ENCODE measurements around the gene ZNF311.
A peak's percentile ranks its signal among the peaks of the same experiment; 100 is the strongest.

The ZNF311 gene

GRCh38 chr6:29005183-29005885, at the start of gene ZNF311:
Gene ZNF311 (minus strand): TSS chr6:29005315. CDS start chr6:29003954, 1,361 bp downstream.
- peak in 27 of 42 donors; percentile 19 to 67 (median 39) for DNase-seq

GRCh38 chr6:29051680-29052079, 46.6 kb upstream of the ZNF311 start:
- intact Hi-C loops (cut with DNase I) = no loop called here
- DNase-seq = no peak

More at GRCh38 chr6:29005183-29005885, at the start of gene ZNF311:
- intact Hi-C loops (cut with DNase I) = no loop called here

DNA sequence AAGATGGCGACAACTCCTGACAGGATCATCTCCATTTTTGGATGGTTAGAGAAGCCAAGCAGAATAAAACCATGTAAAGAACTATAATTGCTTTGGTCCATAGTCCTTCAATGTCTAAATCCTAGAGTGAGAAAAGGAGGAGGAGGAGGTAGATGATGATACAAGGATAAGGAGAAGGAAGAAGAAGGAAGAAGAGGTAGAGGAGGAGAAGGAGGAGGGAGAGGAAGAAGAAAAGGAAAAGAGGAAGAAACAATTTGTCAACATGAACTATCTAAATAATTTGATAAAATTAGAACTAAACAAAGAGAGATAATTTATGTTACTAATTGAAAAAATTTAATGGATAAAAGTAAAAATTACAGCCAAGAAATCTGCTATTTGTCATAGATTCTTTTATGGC, 40.0 kb upstream of the ZNF311 start, which contains the start of gene OR2W1:
Gene OR2W1, minus strand, starts transcription at position 101 of the 400 bp plus-strand sequence. Its CDS starts 0 bp downstream, at position 101.
- intact Hi-C loops (cut with DNase I) = no loop called here
- DNase-seq = no peak

GRCh38 chr6:29035951-29036350, 30.8 kb upstream of the ZNF311 start:
- no peak for DNase-seq
- intact Hi-C loops (cut with DNase I) = no loop called here

- intact Hi-C loops (cut with DNase I) = no loop called here
- DNase-seq = no peak
Measured at GRCh38 chr6:29028821-29029220, 23.7 kb upstream of the ZNF311 start.

GRCh38 chr6:29025927-29026585, 20.9 kb upstream of the ZNF311 start:
- intact Hi-C loops (cut with DNase I) = no loop called here
- DNase-seq = no peak

GRCh38 chr6:29021434-29021833, 16.3 kb upstream of the ZNF311 start:
- intact Hi-C loops (cut with DNase I) = no loop called here
- DNase-seq = no peak

- no peak for DNase-seq
- intact Hi-C loops (cut with DNase I) = loop anchor here (5.0 to 10.0 kb wide), 3 partner anchors 155 to 332 kb away; no protein-coding TSS in a partner anchor
Measured at GRCh38 chr6:29019629-29020028, 14.5 kb upstream of the ZNF311 start.

DNA sequence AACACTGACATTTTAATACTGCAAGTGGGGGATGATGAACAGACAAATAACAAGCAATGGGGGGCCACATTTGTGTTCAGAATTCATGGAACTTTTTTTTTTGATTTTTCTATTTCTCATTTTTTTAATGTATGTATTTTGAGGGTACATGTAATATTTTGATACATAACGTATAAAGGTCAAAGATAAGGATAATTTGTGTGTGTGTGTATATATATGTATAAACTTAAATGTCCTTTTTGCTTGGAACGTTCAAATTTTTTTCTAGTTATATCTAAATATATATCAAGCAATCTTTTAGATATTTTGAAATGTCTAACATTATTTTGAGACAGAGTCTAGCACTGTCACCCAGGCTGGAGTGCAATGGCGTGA, 12.3 kb upstream of the ZNF311 start:
- DNase-seq = no peak
- intact Hi-C loops (cut with DNase I) = loop anchor here (5.0 to 10.0 kb wide), 3 partner anchors 153 to 330 kb away; no protein-coding TSS in a partner anchor

GRCh38 chr6:29016559-29017427, 11.7 kb upstream of the ZNF311 start:
- intact Hi-C loops (cut with DNase I) = loop anchor here (5.0 to 10.0 kb wide), 3 partner anchors 152 to 329 kb away; no protein-coding TSS in a partner anchor

DNA sequence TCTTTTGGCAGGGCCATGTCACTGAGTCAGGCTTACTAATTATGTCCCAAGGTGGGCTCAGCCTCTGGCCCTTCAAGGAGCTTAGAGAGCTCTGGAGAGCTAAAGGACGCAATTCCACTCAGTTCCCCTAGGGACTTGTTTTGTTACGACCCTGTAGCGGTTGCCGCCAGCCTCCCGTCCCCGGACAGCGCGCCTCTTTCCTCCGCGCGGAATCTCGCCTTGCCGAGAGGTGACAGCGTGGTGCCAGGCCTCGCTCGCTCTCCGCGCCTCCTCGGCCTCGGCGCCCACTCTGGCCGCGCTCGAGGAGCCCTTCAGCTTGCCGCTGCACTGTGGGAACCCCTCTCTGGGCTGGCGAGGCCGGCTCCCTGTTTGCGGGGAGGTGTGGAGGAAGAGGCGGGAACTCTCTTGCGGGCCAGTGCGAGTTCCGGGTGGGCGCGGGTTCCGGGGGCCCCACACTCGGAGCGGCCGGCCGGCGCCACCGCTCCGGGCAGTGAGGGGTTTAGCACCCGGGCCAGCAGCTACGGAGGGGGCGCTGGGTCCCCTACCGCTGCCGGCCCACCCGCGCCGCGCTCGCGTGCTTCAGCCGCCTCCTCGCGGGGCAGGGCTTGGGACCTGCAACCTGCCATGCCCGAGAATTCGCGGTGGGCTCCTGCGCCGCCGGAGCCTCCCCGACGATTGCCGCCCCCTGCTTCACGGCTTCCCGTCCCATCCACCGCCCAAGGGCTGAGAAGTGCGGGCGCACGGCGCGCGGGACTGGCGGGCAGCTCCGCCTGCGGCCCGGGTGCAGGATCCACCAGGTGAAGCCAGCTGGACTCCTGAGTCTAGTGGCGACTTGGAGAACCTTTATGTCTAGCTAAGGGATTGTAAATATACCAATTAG, 9.9 kb upstream of the ZNF311 start:
- intact Hi-C loops (cut with DNase I) = loop anchor here (5.0 to 10.0 kb wide), 3 partner anchors 150 to 328 kb away; no protein-coding TSS in a partner anchor

More at GRCh38 chr6:29016559-29017427, 11.7 kb upstream of the ZNF311 start:
- DNase-seq = peak; percentile 40 to 93 (median 82)

DNA sequence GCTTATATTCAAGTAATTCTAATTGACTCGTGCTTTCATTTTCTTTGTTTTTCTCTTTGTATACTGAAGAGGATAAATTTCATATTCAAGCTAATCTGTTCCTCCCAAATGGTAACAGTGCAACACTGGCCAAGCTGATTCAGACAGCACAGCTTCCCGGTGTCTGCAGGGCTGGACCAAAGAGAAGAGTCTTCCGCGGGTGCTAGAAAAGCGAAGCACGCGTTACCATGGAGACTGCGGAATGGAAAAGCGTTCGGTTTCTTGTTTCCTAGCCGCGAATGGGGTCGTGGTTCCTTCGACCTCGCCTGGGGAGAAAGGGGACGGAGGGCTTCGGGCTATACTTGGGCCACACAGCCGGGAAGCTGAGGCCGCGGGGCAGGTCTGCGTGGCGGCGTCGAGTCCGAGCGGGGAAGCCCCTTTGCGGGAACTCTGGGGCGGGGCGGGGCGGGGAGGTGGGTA, 6.2 kb upstream of the ZNF311 start:
- intact Hi-C loops (cut with DNase I) = loop anchor here (10.0 kb wide), 1 partner anchor 147 kb away; no protein-coding TSS in a partner anchor

More for the DNA sequence above, 9.9 kb upstream of the ZNF311 start:
- DNase-seq = no peak

DNA sequence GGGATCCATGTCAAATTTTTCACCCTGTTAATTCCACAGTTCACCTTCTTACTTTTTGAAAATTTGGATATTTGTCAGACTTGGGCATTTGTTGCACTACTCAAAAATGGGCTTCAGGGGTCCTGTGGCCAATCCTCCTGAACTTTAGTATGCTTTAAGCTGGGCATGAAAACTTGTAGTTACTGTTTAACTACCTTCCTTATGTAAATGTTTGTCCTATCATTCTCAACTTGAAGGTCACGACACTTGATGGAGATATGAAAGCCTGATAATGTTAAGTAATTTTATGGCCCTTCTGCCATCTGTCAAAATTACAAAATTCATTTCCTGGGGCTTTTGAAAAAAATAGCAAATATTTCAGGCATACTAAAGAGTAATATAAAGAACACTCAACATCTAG, 4.2 kb upstream of the ZNF311 start:
- DNase-seq = no peak
- intact Hi-C loops (cut with DNase I) = no loop called here

More for the DNA sequence above, 6.2 kb upstream of the ZNF311 start:
- DNase-seq = peak in 40 of 42 donors; percentile 13 to 75 (median 44)

DNA sequence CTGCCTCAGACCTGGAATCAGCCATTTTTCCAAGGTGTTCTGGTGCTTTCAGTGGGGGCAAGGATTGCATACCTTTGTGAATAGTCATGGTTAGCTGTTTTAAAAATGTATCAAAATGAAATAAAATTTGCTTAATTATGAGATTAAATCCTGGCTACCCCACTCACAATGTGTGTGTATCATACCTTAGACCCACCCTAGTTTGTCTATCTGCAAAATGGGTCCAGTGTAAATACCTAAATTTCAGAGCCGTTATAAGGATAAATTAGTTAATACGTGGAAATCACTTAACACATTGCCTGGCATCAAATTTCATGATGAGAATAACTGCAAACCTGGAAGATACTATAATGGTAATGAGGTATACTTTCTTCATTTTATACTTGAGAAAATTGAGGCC, 3.0 kb upstream of the ZNF311 start:
- DNase-seq = no peak
- intact Hi-C loops (cut with DNase I) = no loop called here

DNA sequence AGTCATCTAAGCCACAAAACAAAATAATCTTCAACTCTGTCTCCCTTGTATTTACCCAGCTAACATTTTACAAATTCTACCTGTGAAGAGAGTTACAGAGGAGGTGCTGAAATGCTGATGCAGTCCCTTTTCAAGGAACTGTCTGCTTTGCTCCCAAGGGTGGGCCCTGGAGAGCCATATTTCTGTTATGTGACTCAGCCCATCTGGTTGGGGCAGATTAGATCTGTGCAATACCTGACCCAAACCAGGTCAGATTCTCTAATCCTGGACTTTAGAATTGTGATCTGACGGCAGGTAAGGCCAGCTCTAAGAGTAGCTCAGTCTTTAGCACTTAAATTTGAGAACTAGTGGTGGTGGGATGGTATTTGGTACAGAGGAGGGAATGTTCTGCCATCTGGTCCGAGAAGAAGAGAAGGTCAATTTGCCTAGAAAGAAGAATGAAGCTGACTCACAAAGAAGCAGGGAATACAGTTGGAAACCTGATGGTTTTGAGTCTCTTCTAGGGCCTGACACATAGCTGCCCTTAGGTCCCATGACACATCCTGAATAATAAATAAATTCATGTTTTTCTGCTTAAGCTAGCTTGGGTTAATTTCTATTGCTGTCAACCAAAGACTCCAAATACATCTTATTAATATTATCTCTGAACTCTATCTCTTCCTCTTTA, 8.1 kb downstream of the ZNF311 start:
- DNase-seq = no peak
- intact Hi-C loops (cut with DNase I) = no loop called here

DNA sequence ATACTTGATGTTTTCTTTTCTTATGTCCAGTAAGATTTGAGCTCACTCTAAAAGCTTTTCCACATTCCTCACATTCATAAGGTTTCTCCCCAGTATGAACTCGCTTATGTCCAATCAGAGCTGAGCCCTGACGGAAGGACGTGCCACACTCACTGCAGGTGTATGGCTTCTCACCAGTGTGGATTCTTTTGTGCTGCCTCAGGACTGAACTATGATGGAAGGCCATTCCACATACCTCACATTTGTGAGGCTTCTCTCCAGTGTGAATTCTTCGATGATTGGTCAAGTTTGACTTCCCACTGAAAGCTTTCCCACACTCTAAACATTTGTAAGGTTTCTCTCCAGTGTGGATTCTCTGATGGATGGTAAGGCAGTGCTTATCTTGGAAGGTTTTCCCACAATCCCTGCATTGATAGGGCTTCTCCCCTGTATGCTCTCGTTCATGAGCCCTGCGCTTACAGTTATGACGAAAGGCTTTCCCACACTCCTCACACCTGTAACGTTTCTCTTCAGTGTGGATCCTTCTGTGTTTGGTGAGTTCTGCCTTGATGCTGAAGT, 9.9 kb downstream of the ZNF311 start:
- no peak for DNase-seq
- intact Hi-C loops (cut with DNase I) = no loop called here
